ENCODE results near the gene MAPK8. TPM values are rescaled to one million over a fixed set of nuclear protein-coding genes. Genes with fewer than 3 reads are reported as not detected.

The MAPK8 gene
- total and polyA plus RNA-seq, 2 of the 4 experiments (the other 2 are of a cell fraction) = 41.5 to 54.7 TPM

DNA sequence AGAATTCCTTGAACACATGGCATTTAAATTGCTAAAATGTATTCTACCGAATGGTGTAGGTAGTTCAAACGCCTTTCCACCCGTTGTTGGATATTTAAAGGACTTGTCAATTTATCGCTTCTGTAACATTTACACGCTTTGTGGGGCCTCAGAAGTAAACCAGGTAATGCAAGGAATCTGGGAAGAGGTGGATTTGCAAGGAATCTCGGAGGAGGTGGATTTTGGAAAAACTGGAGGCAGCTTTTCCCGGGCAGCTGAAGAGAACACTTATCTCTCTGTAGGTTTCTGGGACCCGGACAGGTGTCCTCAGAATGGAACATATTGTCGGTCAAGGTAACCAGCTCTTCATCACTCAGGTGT is 592 bp upstream of the MAPK8 start:
- peak overlapping the region; percentile 50; the same call in 1 of the 2 replicates for H3K18ac ChIP-seq (ENCODE audit: low read depth, low read length)
- no peak overlapping the region for H2BK15ac ChIP-seq (ENCODE audit: low read depth, low read length)
- BruUV-seq (replicated peaks) = no TSS peak
- 0 out of 2 replicates have a peak, but pooled peaks cover 3% of the 10 kb centered on the region for H3K9me1 ChIP-seq (ENCODE audit: insufficient read depth, low read length)
- peak overlapping the region; percentile 46 for H4K5ac ChIP-seq (ENCODE audit: low read depth, low read length)
- H3K14ac ChIP-seq (replicated peaks; ENCODE audit: low read depth, low read length) = no peak overlapping the region
- H2AFZ ChIP-seq (replicated peaks; ENCODE audit: low read length, poor library complexity) = peak overlapping the region; percentile 90
- peak overlapping the region; percentile 2; the same call in 1 of the 2 replicates for H3K9ac ChIP-seq (ENCODE audit: low read depth, low read length)
- no peak overlapping the region for H3K56ac ChIP-seq (ENCODE audit: extremely low read depth, insufficient read depth, low read length)
- peaks cover 8% of the 10 kb centered on the region for H3K4me1 ChIP-seq (ENCODE audit: control insufficient read depth, insufficient read depth, low read length)
- H3K4ac ChIP-seq (ENCODE audit: low read depth, low read length) = peak overlapping the region; percentile 36; the same call in 1 of the 2 replicates
- peaks cover 29% of the 10 kb centered on the region for H4K20me1 ChIP-seq (ENCODE audit: insufficient read depth, low read length)
- H3K79me1 ChIP-seq (ENCODE audit: low read depth in 1 of 2, low read length in 2 of 2) = peaks cover 4 to 36% of the 10 kb centered on the region in 2 experiments; a peak in 2 of 4 replicates
- DNase-seq (no peak), ATAC-seq (ENCODE audit: low read depth) (no peak)
- peak overlapping the region; percentile 85 for H3K4me2 ChIP-seq (ENCODE audit: low read depth, low read length)
- in situ Hi-C loops (cut with MboI; ENCODE audit: low sequenced_read_pairs) (no loop called here), intact Hi-C loops (cut with micrococcal nuclease) (no loop called here), dilution Hi-C loops (cut with HindIII; ENCODE audit: low sequenced_read_pairs, unreplicated experiment) (no loop called here)
- WGBS, 2 experiments (ENCODE audit: extremely low coverage in 2 of 2, insufficient read length in 1 of 2) = 60% methylated on average over 3 of the region's 9 CpGs; no CpG with 5 or more reads in 1 of the 2 experiments
- H3K4me3 ChIP-seq (ENCODE audit: insufficient read depth, low read depth, low read length) = peak overlapping the region; percentile 96
- H3K27me3 ChIP-seq (ENCODE audit: control insufficient read depth, insufficient read depth, low read length) = peaks cover 8% of the 10 kb centered on the region
- no peak overlapping the region for H2BK120ac ChIP-seq (ENCODE audit: low read depth, low read length)
- no peak overlapping the region for H3K23ac ChIP-seq (ENCODE audit: low read depth, low read length)
- H4K91ac ChIP-seq (ENCODE audit: insufficient read depth, low read depth, low read length) = no peak overlapping the region
- TF ChIP-seq NFE2L2 (IDR thresholded peaks at IDR 0.05; ENCODE audit: low read depth, low read length) (no peak), MAZ (IDR thresholded peaks at IDR 0.05; ENCODE audit: borderline replicate concordance, low read depth, low read length) (no peak), SMC3 (IDR thresholded peaks at IDR 0.05; ENCODE audit: low read depth, low read length) (no peak), RFX5 (IDR thresholded peaks at IDR 0.05; ENCODE audit: low read depth, low read length) (no peak), RCOR1 (IDR thresholded peaks at IDR 0.05; ENCODE audit: insufficient replicate concordance, low read length) (no peak), BHLHE40 (IDR thresholded peaks at IDR 0.05; ENCODE audit: low read depth, low read length) (no peak), FOS (IDR thresholded peaks at IDR 0.05; ENCODE audit: low read depth, low read length) (no peak), USF2 (IDR thresholded peaks at IDR 0.05; ENCODE audit: low read depth, low read length) (no peak), RAD21 (IDR thresholded peaks at IDR 0.05; ENCODE audit: low read length) (no peak), CHD1 (IDR thresholded peaks at IDR 0.05; ENCODE audit: low read depth, low read length) (no peak), CEBPB (IDR thresholded peaks at IDR 0.05; ENCODE audit: low read depth, low read length) (no peak), POLR2A (IDR thresholded peaks at IDR 0.05; ENCODE audit: low read depth, low read length) (no peak), ELK1 (IDR thresholded peaks at IDR 0.05; ENCODE audit: borderline replicate concordance, low read depth, low read length) (no peak), MXI1 (IDR thresholded peaks at IDR 0.05; ENCODE audit: borderline replicate concordance, low read depth, low read length) (no peak), MAFK (IDR thresholded peaks at IDR 0.05; ENCODE audit: low read depth, low read length) (no peak)
- TF ChIP-seq, protein P1, sequence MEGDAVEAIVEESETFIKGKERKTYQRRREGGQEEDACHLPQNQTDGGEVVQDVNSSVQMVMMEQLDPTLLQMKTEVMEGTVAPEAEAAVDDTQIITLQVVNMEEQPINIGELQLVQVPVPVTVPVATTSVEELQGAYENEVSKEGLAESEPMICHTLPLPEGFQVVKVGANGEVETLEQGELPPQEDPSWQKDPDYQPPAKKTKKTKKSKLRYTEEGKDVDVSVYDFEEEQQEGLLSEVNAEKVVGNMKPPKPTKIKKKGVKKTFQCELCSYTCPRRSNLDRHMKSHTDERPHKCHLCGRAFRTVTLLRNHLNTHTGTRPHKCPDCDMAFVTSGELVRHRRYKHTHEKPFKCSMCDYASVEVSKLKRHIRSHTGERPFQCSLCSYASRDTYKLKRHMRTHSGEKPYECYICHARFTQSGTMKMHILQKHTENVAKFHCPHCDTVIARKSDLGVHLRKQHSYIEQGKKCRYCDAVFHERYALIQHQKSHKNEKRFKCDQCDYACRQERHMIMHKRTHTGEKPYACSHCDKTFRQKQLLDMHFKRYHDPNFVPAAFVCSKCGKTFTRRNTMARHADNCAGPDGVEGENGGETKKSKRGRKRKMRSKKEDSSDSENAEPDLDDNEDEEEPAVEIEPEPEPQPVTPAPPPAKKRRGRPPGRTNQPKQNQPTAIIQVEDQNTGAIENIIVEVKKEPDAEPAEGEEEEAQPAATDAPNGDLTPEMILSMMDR (conservative IDR thresholded peaks at IDR 0.05; ENCODE audit: low read depth, low read length) = no peak
- H2BK20ac ChIP-seq (ENCODE audit: low read depth, low read length) = no peak overlapping the region
- peak overlapping the region; percentile 40 to 55; a peak in 2 of 4 replicates for H4K8ac ChIP-seq (ENCODE audit: low read depth in 2 of 2, low read length in 2 of 2)
- no peaks in the 10 kb centered on the region for H3K9me3 ChIP-seq (ENCODE audit: control insufficient read depth, insufficient read depth, low read length)
- no peaks in the 10 kb centered on the region for H3K36me3 ChIP-seq (ENCODE audit: control insufficient read depth, insufficient read depth, low read length)
- peak overlapping the region; percentile 43 for H2AK9ac ChIP-seq (replicated peaks; ENCODE audit: low read depth, low read length, poor library complexity)
- no peak overlapping the region for H2BK5ac ChIP-seq (ENCODE audit: low read depth, low read length, poor library complexity, severe bottlenecking)
- H3K27ac ChIP-seq (ENCODE audit: insufficient read depth, low read length) = no peak overlapping the region
- H2AK5ac ChIP-seq (ENCODE audit: low read depth, low read length) = no peak overlapping the region; the same call in 1 of the 2 replicates
- POLR2A ChIA-PET (ENCODE audit: unreplicated experiment) = no interaction called here
- CTCF ChIA-PET = no interaction called here

Data from IMR-90 (cell line).